ENCODE data around the gene LMAN2L. TPM values are rescaled to one million over a fixed set of nuclear protein-coding genes. Genes with fewer than 3 reads are reported as not detected.
A peak's percentile ranks its signal among the peaks of the same experiment; 100 is the strongest.

The LMAN2L gene
- total and polyA plus RNA-seq, 2 donors (not counting 1 experiment from before 2014, with no cell fraction given), result 5.7 to 10.7 TPM

- peaks cover 0 to 4% of the 10 kb centered on the region in 2 experiments for H3K36me3 ChIP-seq (replicated peaks in 1 of 2; ENCODE audit: control extremely low read depth in 1 of 2, control insufficient read depth in 1 of 2, extremely low read depth in 1 of 2, insufficient read depth in 2 of 2, low read length in 1 of 2)
- H3K27me3 Mint-ChIP-seq, result no peaks in the 10 kb centered on the region
- peak overlapping the region; percentile 34 to 62 for H3K27ac ChIP-seq (ENCODE audit: low read length in 2 of 2)
- H3K4me1 ChIP-seq (ENCODE audit: control insufficient read depth in 2 of 2, insufficient read depth in 2 of 2, low read length in 2 of 2), result peaks cover 41 to 71% of the 10 kb centered on the region in 2 donors
- peak; percentile 69 for DNase-seq
- peak overlapping the region; percentile 80 for H3K4me3 Mint-ChIP-seq
- H3K4me3 ChIP-seq (ENCODE audit: control extremely low read depth in 1 of 5, extremely low read depth in 1 of 5, insufficient read depth in 1 of 5, low read depth in 2 of 5, low read length in 4 of 5), result peak overlapping the region in 3 of 5 experiments; percentile 6 to 27 (median 11)
- no peak overlapping the region for H2AFZ ChIP-seq (ENCODE audit: insufficient read depth, low read depth, low read length, poor library complexity, severe bottlenecking)
- H3K4me2 ChIP-seq (replicated peaks; ENCODE audit: low read depth, low read length, poor library complexity, severe bottlenecking), result peak overlapping the region; percentile 59
- intact Hi-C loops (cut with micrococcal nuclease), result loop anchor here (2.0 kb wide), 1 partner anchor 35 kb away; no protein-coding TSS in a partner anchor
- H3K79me2 ChIP-seq (ENCODE audit: control insufficient read depth, insufficient read depth, low read length), result peaks cover 95% of the 10 kb centered on the region
- peak overlapping the region; percentile 19 for H3K9ac ChIP-seq (ENCODE audit: low read length)
- peak; percentile 71 for ATAC-seq (ENCODE audit: low read depth)
- peaks cover 12% of the 10 kb centered on the region for H4K20me1 ChIP-seq (ENCODE audit: control insufficient read depth, insufficient read depth, low read length, poor library complexity, severe bottlenecking)
- peak overlapping the region; percentile 87 for H3K27ac Mint-ChIP-seq
- peaks cover 71% of the 10 kb centered on the region for H3K4me1 Mint-ChIP-seq
- 79% methylated on average over 6 of the region's 8 CpGs for WGBS (ENCODE audit: insufficient coverage)
- TF ChIP-seq EZH2 (IDR thresholded peaks at IDR 0.05; ENCODE audit: borderline replicate concordance, insufficient read depth, low read depth, low read length, poor library complexity, severe bottlenecking), result no peak
- TF ChIP-seq CTCF (IDR thresholded peaks at IDR 0.05), result no peak
- no peaks in the 10 kb centered on the region for H3K27me3 ChIP-seq (replicated peaks in 1 of 4; ENCODE audit: control extremely low read depth in 1 of 4, control insufficient read depth in 3 of 4, insufficient read depth in 4 of 4, low read length in 3 of 4)
- ChIA-PET POLR2A (no interaction called here), CTCF (interaction anchor here (1.3 to 1.5 kb wide), 2 partner anchors 33 to 90 kb away, joined by 4 to 6 read pairs; partner anchors contain the start of gene ANKRD39)
- H3K9me3 ChIP-seq (ENCODE audit: control extremely low read depth in 1 of 3, control insufficient read depth in 2 of 3, insufficient read depth in 1 of 3, low read length in 2 of 3), result no peaks in the 10 kb centered on the region
- no peaks in the 10 kb centered on the region for H3K9me3 Mint-ChIP-seq (ENCODE audit: insufficient read depth)
Observed at GRCh38 chr2:96768083-96768561, 28.3 kb upstream of the LMAN2L start.

GRCh38 chr2:96767135-96767871 lies 27.4 kb upstream of the LMAN2L start:
- TF ChIP-seq CTCF (IDR thresholded peaks at IDR 0.05), result no peak
- TF ChIP-seq EZH2 (IDR thresholded peaks at IDR 0.05; ENCODE audit: borderline replicate concordance, insufficient read depth, low read depth, low read length, poor library complexity, severe bottlenecking), result no peak
- peaks cover 0 to 4% of the 10 kb centered on the region in 2 experiments for H3K36me3 ChIP-seq (replicated peaks in 1 of 2; ENCODE audit: control extremely low read depth in 1 of 2, control insufficient read depth in 1 of 2, extremely low read depth in 1 of 2, insufficient read depth in 2 of 2, low read length in 1 of 2)
- CTCF ChIA-PET, result interaction anchor here (1.5 kb wide), 2 partner anchors 31 to 90 kb away, joined by 3 to 6 read pairs; partner anchors contain the start of gene ANKRD39
- H3K79me2 ChIP-seq (ENCODE audit: control insufficient read depth, insufficient read depth, low read length), result peaks cover 95% of the 10 kb centered on the region
- peaks cover 72% of the 10 kb centered on the region for H3K4me1 Mint-ChIP-seq
- H3K9me3 Mint-ChIP-seq (ENCODE audit: insufficient read depth), result no peaks in the 10 kb centered on the region
- POLR2A ChIA-PET, result interaction anchor here (0.6 to 0.8 kb wide), 3 partner anchors 11 to 26 kb away, joined by 3 to 6 read pairs (median 3); no protein-coding TSS in a partner anchor
- peak overlapping the region; percentile 19 for H3K9ac ChIP-seq (ENCODE audit: low read length)
- H3K27ac Mint-ChIP-seq, result peak overlapping the region; percentile 87
- no peak overlapping the region for H2AFZ ChIP-seq (ENCODE audit: insufficient read depth, low read depth, low read length, poor library complexity, severe bottlenecking)
- ATAC-seq (ENCODE audit: low read depth) (no peak), DNase-seq (no peak)
- no peaks in the 10 kb centered on the region for H3K27me3 Mint-ChIP-seq
- peak overlapping the region; percentile 59 for H3K4me2 ChIP-seq (replicated peaks; ENCODE audit: low read depth, low read length, poor library complexity, severe bottlenecking)
- H4K20me1 ChIP-seq (ENCODE audit: control insufficient read depth, insufficient read depth, low read length, poor library complexity, severe bottlenecking), result peaks cover 20% of the 10 kb centered on the region
- WGBS (ENCODE audit: insufficient coverage), result 95% methylated on average over 6 of the region's 9 CpGs
- no peaks in the 10 kb centered on the region for H3K27me3 ChIP-seq (replicated peaks in 1 of 4; ENCODE audit: control extremely low read depth in 1 of 4, control insufficient read depth in 3 of 4, insufficient read depth in 4 of 4, low read length in 3 of 4)
- H3K4me3 Mint-ChIP-seq, result peak overlapping the region; percentile 80
- peak overlapping the region; percentile 30 to 62 for H3K27ac ChIP-seq (ENCODE audit: low read length in 2 of 2)
- H3K9me3 ChIP-seq (ENCODE audit: control extremely low read depth in 1 of 3, control insufficient read depth in 2 of 3, insufficient read depth in 1 of 3, low read length in 2 of 3), result no peaks in the 10 kb centered on the region
- intact Hi-C loops (cut with micrococcal nuclease), result no loop called here
- peak overlapping the region in 2 of 5 experiments; percentile 11 to 27 for H3K4me3 ChIP-seq (ENCODE audit: control extremely low read depth in 1 of 5, extremely low read depth in 1 of 5, insufficient read depth in 1 of 5, low read depth in 2 of 5, low read length in 4 of 5)
- H3K4me1 ChIP-seq (ENCODE audit: control insufficient read depth in 2 of 2, insufficient read depth in 2 of 2, low read length in 2 of 2), result peaks cover 48 to 72% of the 10 kb centered on the region in 2 donors

Data from B cell (primary cell).